Ishikawa (cell line): ENCODE measurements around the gene ZNF281.

Experiments
- CEBPB ChIP-seq: IDR thresholded peaks from 2 replicates; pipeline ENCODE4 v1.6.1; 2012
- CREB1 ChIP-seq: IDR thresholded peaks from 2 replicates; pipeline ENCODE4 v1.6.1; 2012; ENCODE audit warnings: low read depth
- EGR1 ChIP-seq: IDR thresholded peaks from 2 replicates; pipeline ENCODE4 v1.6.1; 2012
- FOXM1 ChIP-seq: IDR thresholded peaks from 2 replicates; pipeline ENCODE4 v1.6.1; 2012; ENCODE audit warnings: low read depth, borderline replicate concordance
- TAF1 ChIP-seq: IDR thresholded peaks from 2 replicates; pipeline ENCODE4 v1.6.1; 2012; ENCODE audit warnings: low read depth, mild to moderate bottlenecking
- TCF12 ChIP-seq: IDR thresholded peaks from 2 replicates; pipeline ENCODE4 v1.6.1; 2012; ENCODE audit warnings: low read depth
- YY1 ChIP-seq: IDR thresholded peaks from 2 replicates; pipeline ENCODE4 v1.6.1; 2012; ENCODE audit warnings: low read depth
- TF ChIP-seq, protein P1 (sequence below): IDR thresholded peaks from 2 replicates; pipeline ENCODE4 v1.6.1; 2012; ENCODE audit warnings: low read depth, mild to moderate bottlenecking

DNA sequence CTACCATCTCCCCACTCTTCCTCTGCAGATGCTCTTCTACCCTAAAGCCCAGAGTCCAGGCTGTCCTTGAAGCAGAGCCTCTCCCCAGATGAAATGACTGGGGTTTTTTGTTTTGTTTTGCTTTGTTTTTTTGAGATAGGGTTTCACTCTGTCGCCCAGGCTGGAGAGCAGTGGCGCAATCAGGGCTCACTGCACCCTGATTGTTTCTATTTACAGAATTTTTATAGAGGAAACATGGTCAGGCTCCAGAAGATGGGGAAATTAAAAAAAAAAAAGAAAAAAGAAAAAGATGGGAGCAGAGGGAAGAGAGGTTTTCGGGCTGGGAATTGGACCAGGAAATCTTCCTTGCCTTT lies 43.7 kb upstream of the ZNF281 start:
- TF ChIP-seq CREB1: no peak
- no peak for TF ChIP-seq TAF1
- no peak for TF ChIP-seq FOXM1
- TF ChIP-seq YY1: no peak
- TF ChIP-seq TCF12: no peak
- TF ChIP-seq, protein P1, sequence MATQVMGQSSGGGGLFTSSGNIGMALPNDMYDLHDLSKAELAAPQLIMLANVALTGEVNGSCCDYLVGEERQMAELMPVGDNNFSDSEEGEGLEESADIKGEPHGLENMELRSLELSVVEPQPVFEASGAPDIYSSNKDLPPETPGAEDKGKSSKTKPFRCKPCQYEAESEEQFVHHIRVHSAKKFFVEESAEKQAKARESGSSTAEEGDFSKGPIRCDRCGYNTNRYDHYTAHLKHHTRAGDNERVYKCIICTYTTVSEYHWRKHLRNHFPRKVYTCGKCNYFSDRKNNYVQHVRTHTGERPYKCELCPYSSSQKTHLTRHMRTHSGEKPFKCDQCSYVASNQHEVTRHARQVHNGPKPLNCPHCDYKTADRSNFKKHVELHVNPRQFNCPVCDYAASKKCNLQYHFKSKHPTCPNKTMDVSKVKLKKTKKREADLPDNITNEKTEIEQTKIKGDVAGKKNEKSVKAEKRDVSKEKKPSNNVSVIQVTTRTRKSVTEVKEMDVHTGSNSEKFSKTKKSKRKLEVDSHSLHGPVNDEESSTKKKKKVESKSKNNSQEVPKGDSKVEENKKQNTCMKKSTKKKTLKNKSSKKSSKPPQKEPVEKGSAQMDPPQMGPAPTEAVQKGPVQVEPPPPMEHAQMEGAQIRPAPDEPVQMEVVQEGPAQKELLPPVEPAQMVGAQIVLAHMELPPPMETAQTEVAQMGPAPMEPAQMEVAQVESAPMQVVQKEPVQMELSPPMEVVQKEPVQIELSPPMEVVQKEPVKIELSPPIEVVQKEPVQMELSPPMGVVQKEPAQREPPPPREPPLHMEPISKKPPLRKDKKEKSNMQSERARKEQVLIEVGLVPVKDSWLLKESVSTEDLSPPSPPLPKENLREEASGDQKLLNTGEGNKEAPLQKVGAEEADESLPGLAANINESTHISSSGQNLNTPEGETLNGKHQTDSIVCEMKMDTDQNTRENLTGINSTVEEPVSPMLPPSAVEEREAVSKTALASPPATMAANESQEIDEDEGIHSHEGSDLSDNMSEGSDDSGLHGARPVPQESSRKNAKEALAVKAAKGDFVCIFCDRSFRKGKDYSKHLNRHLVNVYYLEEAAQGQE: no peak
- no peak for TF ChIP-seq CEBPB
- no peak for TF ChIP-seq EGR1
